Measurements from ENCODE around the gene CHD6.

CHD6 gene

GRCh38 chr20:41586772-41587171 lies 31.4 kb downstream of the CHD6 start:
- no peak for DNase-seq

GRCh38 chr20:41580350-41580749 lies 37.8 kb downstream of the CHD6 start:
- DNase-seq, result no peak

- DNase-seq, result no peak
Measured at GRCh38 chr20:41577129-41578009, 40.8 kb downstream of the CHD6 start.

- DNase-seq, result no peak
Measured at GRCh38 chr20:41575412-41575811, 42.8 kb downstream of the CHD6 start.

- no peak for DNase-seq
Measured at GRCh38 chr20:41574802-41575389, 43.3 kb downstream of the CHD6 start.

- no peak for DNase-seq
Measured at GRCh38 chr20:41573955-41574354, 44.2 kb downstream of the CHD6 start.

- DNase-seq, result no peak
Measured at GRCh38 chr20:41572010-41572572, 46.1 kb downstream of the CHD6 start.

- no peak for DNase-seq
Measured at GRCh38 chr20:41571006-41571405, 47.2 kb downstream of the CHD6 start.

- no peak for DNase-seq
Measured at GRCh38 chr20:41570557-41570956, 47.6 kb downstream of the CHD6 start.

- no peak for DNase-seq
Measured at GRCh38 chr20:41567615-41568014, 50.6 kb downstream of the CHD6 start.

- no peak for DNase-seq
Measured at GRCh38 chr20:41566896-41567527, 51.2 kb downstream of the CHD6 start.

GRCh38 chr20:41563087-41563486 lies 55.1 kb downstream of the CHD6 start:
- DNase-seq, result no peak

GRCh38 chr20:41560970-41561369 lies 57.2 kb downstream of the CHD6 start:
- no peak for DNase-seq

- no peak for DNase-seq
Measured at GRCh38 chr20:41559658-41560057, 58.5 kb downstream of the CHD6 start.

GRCh38 chr20:41553142-41553879 lies 64.9 kb downstream of the CHD6 start:
- DNase-seq, result no peak

GRCh38 chr20:41552295-41553068 lies 65.7 kb downstream of the CHD6 start:
- no peak for DNase-seq

GRCh38 chr20:41551011-41551705 lies 67.0 kb downstream of the CHD6 start:
- DNase-seq, result no peak

GRCh38 chr20:41547221-41547620 lies 71.0 kb downstream of the CHD6 start:
- no peak for DNase-seq

- DNase-seq, result no peak
Measured at GRCh38 chr20:41546535-41546934, 71.6 kb downstream of the CHD6 start.

GRCh38 chr20:41544472-41544871 lies 73.7 kb downstream of the CHD6 start:
- DNase-seq, result no peak

GRCh38 chr20:41540918-41541317 lies 77.3 kb downstream of the CHD6 start:
- no peak for DNase-seq

All from midbrain (tissue), 1 donor.